PC-9 (cell line): ENCODE measurements around the gene MTHFSD. TPM values are rescaled to one million over a fixed set of nuclear protein-coding genes. Genes with fewer than 3 reads are reported as not detected.

Source experiments
- BruUV-seq: library from RNA; stranded (reverse); fragments of 400-500 nt; replicated peaks from 2 replicates; lab custom pipeline; 2021; lab: Mats Ljungman, UMichigan
- CTCF ChIA-PET: fragments of 300-600 bp; sonication (Branson Sonifier 250); formaldehyde crosslinking; loops from one replicate; lab custom pipeline; 2022; ENCODE audit warnings: antibody characterized with exemption; lab: Charles Lee
- POLR2A ChIA-PET: fragments of 300-600 bp; sonication (Branson Sonifier 250); formaldehyde crosslinking; loops from one replicate; lab custom pipeline; 2022; ENCODE audit warnings: antibody characterized with exemption; ENCODE audit not compliant: unreplicated experiment; lab: Charles Lee
- DNase-seq, 2 experiments: peaks; one replicate each; pipeline versions ENCODE4 v3.0.0 to v3.0.0-alpha.2; 2015 to 2022; ENCODE audit warnings: mixed read lengths in 1 of 2
- H2AFZ ChIP-seq: fragments of 200-600 bp; sonication (generic); 2 replicates; pipeline ENCODE4 v1.8.1; 2017; ENCODE audit warnings: antibody characterized with exemption
- H3F3A ChIP-seq: fragments of 200-600 bp; sonication (generic); 2 replicates; pipeline ENCODE4 v1.8.1; 2017; ENCODE audit warnings: antibody characterized with exemption, mild to moderate bottlenecking, low read depth; ENCODE audit not compliant: insufficient read depth
- H3K27ac ChIP-seq: fragments of 200-600 bp; sonication (generic); 2 replicates; pipeline ENCODE4 v1.6.1; 2016; ENCODE audit warnings: mixed run types
- H3K27me3 ChIP-seq: fragments of 200-600 bp; sonication (generic); 2 replicates; pipeline ENCODE4 v1.6.1; 2016; ENCODE audit warnings: low read depth, mixed run types; ENCODE audit not compliant: insufficient read depth
- H3K36me3 ChIP-seq: fragments of 200-600 bp; sonication (generic); 2 replicates; pipeline ENCODE4 v1.6.1; 2016; ENCODE audit warnings: low read depth, mixed run types
- H3K4me1 ChIP-seq: fragments of 200-600 bp; sonication (generic); replicated peaks from 2 replicates; pipeline ENCODE4 v1.6.1; 2016; ENCODE audit warnings: mixed run types; ENCODE audit not compliant: insufficient read depth
- H3K4me2 ChIP-seq: fragments of 200-600 bp; sonication (generic); 2 replicates; pipeline ENCODE4 v1.6.1; 2017; ENCODE audit warnings: mixed run types
- H3K4me3 ChIP-seq: fragments of 200-600 bp; sonication (generic); 2 replicates; pipeline ENCODE4 v1.6.1; 2016; ENCODE audit warnings: mixed run types
- H3K79me2 ChIP-seq: fragments of 200-600 bp; sonication (generic); 2 replicates; pipeline ENCODE4 v1.6.1; 2017; ENCODE audit warnings: low read depth, mixed run types
- H3K9me2 ChIP-seq: fragments of 200-600 bp; sonication (generic); 2 replicates; pipeline ENCODE4 v1.8.1; 2017; ENCODE audit warnings: mild to moderate bottlenecking; ENCODE audit not compliant: insufficient read depth
- H3K9me3 ChIP-seq: fragments of 200-600 bp; sonication (generic); 2 replicates; pipeline ENCODE4 v1.8.1; 2016; ENCODE audit warnings: low read depth; ENCODE audit not compliant: insufficient read depth
- H4K20me1 ChIP-seq: fragments of 200-600 bp; sonication (generic); 2 replicates; pipeline ENCODE4 v1.8.1; 2017; ENCODE audit not compliant: insufficient read depth
- EZH2 ChIP-seq: fragments of 200-600 bp; sonication (generic); IDR thresholded peaks from 2 replicates; pipeline ENCODE4 v1.8.0; 2017; ENCODE audit warnings: antibody characterized with exemption, low read depth
- intact Hi-C: fragments of 100-400 bp; cut with micrococcal nuclease; formaldehyde crosslinking; loops from one replicate; pipeline ENCODE4 v1.10.0; 2022; ENCODE audit not compliant: unreplicated experiment
- total RNA-seq: library from RNA; stranded (reverse); gene quantifications from 2 replicates; pipeline ENCODE4 v1.2.3, GENCODE V29; 2021
- TF ChIP-seq, protein P1 (sequence below): fragments of 200-600 bp; sonication (generic); conservative IDR thresholded peaks from 2 replicates; pipeline ENCODE4 v1.6.1; 2017; ENCODE audit warnings: mixed run types, antibody characterized with exemption, mild to moderate bottlenecking, moderate library complexity

Gene MTHFSD
- total RNA-seq, 1 experiment from 2014 or later, result 25.7 TPM

GRCh38 chr16:86498671-86499439 lies 56.2 kb downstream of the MTHFSD start:
- CTCF ChIA-PET, result no interaction called here
- Histone ChIP-seq H3K4me3 (no peak overlapping the region), H3K36me3 (no peaks in the 10 kb centered on the region), H3K4me2 (no peak overlapping the region), H3K9me2 (no peaks in the 10 kb centered on the region), H3K27ac (no peak overlapping the region), H2AFZ (no peak overlapping the region), H3K79me2 (no peaks in the 10 kb centered on the region), H3K27me3 (peaks cover 89% of the 10 kb centered on the region), H3K9me3 (no peaks in the 10 kb centered on the region), H4K20me1 (no peaks in the 10 kb centered on the region), H3F3A (no peaks in the 10 kb centered on the region), H3K4me1 (no peaks in the 10 kb centered on the region)
- DNase-seq, result no peak
- no TSS peak for BruUV-seq
- POLR2A ChIA-PET, result no interaction called here
- intact Hi-C loops, result no loop called here
- TF ChIP-seq, protein P1, sequence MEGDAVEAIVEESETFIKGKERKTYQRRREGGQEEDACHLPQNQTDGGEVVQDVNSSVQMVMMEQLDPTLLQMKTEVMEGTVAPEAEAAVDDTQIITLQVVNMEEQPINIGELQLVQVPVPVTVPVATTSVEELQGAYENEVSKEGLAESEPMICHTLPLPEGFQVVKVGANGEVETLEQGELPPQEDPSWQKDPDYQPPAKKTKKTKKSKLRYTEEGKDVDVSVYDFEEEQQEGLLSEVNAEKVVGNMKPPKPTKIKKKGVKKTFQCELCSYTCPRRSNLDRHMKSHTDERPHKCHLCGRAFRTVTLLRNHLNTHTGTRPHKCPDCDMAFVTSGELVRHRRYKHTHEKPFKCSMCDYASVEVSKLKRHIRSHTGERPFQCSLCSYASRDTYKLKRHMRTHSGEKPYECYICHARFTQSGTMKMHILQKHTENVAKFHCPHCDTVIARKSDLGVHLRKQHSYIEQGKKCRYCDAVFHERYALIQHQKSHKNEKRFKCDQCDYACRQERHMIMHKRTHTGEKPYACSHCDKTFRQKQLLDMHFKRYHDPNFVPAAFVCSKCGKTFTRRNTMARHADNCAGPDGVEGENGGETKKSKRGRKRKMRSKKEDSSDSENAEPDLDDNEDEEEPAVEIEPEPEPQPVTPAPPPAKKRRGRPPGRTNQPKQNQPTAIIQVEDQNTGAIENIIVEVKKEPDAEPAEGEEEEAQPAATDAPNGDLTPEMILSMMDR, result no peak

GRCh38 chr16:86498155-86498670 lies 56.8 kb downstream of the MTHFSD start:
- CTCF ChIA-PET, result no interaction called here
- H3K79me2 ChIP-seq, result no peaks in the 10 kb centered on the region
- no peaks in the 10 kb centered on the region for H3F3A ChIP-seq
- DNase-seq, result no peak
- no peak overlapping the region for H3K27ac ChIP-seq
- H2AFZ ChIP-seq, result no peak overlapping the region
- TF ChIP-seq, protein P1, result no peak
- TF ChIP-seq EZH2, result no peak
- no peak overlapping the region for H3K4me3 ChIP-seq
- POLR2A ChIA-PET, result no interaction called here
- no peak overlapping the region for H3K4me2 ChIP-seq
- no peaks in the 10 kb centered on the region for H4K20me1 ChIP-seq
- H3K9me3 ChIP-seq, result no peaks in the 10 kb centered on the region
- intact Hi-C loops, result no loop called here
- no peaks in the 10 kb centered on the region for H3K4me1 ChIP-seq
- no peaks in the 10 kb centered on the region for H3K9me2 ChIP-seq
- H3K27me3 ChIP-seq, result peaks cover 88% of the 10 kb centered on the region
- BruUV-seq, result no TSS peak
- no peaks in the 10 kb centered on the region for H3K36me3 ChIP-seq

- Histone ChIP-seq H3K4me3 (no peak overlapping the region), H3K9me2 (no peaks in the 10 kb centered on the region), H2AFZ (no peak overlapping the region), H3K27ac (no peak overlapping the region), H3K9me3 (no peaks in the 10 kb centered on the region), H3F3A (no peaks in the 10 kb centered on the region), H3K4me2 (no peak overlapping the region), H3K79me2 (no peaks in the 10 kb centered on the region), H3K36me3 (no peaks in the 10 kb centered on the region), H3K4me1 (no peaks in the 10 kb centered on the region), H4K20me1 (no peaks in the 10 kb centered on the region), H3K27me3 (peaks cover 88% of the 10 kb centered on the region)
- ChIA-PET POLR2A (no interaction called here), CTCF (no interaction called here)
- BruUV-seq, result no TSS peak
- TF ChIP-seq, protein P1, result no peak
- no peak for TF ChIP-seq EZH2
- intact Hi-C loops, result no loop called here
- no peak for DNase-seq
These were observed 57.4 kb downstream of the MTHFSD start for GRCh38 chr16:86497551-86498021.
